Fibroblast of pulmonary artery (primary cell): Measurements from ENCODE around the gene CELF4.

ENCODE experiments used
- DNase-seq: peaks from one replicate; pipeline ENCODE4 v3.0.0-alpha.2; 2010; ENCODE audit warnings: low read depth
- H3K4me3 ChIP-seq: replicated peaks from 2 replicates; pipeline ENCODE4 v1.5.1; 2011; ENCODE audit warnings: low read depth, mild to moderate bottlenecking, control low read depth, low read length, moderate library complexity
- TF ChIP-seq, protein P1 (sequence below): IDR thresholded peaks from 2 replicates; pipeline ENCODE4 v1.5.1; 2011; ENCODE audit warnings: mild to moderate bottlenecking, control low read depth, low read length, inconsistent platforms; ENCODE audit errors: missing control alignments

The CELF4 gene

DNA sequence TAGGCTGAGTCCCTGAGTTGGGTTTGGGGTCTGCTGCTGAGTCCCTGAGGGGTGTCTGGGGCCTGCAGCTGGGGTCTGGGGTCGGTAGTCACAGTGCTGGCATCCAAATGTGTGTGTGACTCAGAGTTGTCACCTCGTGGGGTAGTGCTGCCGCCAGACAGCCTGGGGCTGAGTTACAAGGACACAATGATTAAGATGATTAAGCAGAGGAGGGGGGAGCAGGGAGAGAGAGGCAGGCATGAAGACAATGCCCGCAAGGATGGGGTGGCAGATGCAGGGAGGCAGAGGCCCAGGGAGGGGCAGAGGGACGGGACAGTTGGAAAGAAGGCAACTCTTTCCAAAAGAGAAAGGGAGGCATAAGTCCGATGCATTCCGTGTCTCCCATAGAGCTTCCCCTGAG lies 120.2 kb downstream of the CELF4 start:
- no peak for DNase-seq
- TF ChIP-seq, protein P1, sequence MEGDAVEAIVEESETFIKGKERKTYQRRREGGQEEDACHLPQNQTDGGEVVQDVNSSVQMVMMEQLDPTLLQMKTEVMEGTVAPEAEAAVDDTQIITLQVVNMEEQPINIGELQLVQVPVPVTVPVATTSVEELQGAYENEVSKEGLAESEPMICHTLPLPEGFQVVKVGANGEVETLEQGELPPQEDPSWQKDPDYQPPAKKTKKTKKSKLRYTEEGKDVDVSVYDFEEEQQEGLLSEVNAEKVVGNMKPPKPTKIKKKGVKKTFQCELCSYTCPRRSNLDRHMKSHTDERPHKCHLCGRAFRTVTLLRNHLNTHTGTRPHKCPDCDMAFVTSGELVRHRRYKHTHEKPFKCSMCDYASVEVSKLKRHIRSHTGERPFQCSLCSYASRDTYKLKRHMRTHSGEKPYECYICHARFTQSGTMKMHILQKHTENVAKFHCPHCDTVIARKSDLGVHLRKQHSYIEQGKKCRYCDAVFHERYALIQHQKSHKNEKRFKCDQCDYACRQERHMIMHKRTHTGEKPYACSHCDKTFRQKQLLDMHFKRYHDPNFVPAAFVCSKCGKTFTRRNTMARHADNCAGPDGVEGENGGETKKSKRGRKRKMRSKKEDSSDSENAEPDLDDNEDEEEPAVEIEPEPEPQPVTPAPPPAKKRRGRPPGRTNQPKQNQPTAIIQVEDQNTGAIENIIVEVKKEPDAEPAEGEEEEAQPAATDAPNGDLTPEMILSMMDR = no peak
- H3K4me3 ChIP-seq = no peak overlapping the region

DNA sequence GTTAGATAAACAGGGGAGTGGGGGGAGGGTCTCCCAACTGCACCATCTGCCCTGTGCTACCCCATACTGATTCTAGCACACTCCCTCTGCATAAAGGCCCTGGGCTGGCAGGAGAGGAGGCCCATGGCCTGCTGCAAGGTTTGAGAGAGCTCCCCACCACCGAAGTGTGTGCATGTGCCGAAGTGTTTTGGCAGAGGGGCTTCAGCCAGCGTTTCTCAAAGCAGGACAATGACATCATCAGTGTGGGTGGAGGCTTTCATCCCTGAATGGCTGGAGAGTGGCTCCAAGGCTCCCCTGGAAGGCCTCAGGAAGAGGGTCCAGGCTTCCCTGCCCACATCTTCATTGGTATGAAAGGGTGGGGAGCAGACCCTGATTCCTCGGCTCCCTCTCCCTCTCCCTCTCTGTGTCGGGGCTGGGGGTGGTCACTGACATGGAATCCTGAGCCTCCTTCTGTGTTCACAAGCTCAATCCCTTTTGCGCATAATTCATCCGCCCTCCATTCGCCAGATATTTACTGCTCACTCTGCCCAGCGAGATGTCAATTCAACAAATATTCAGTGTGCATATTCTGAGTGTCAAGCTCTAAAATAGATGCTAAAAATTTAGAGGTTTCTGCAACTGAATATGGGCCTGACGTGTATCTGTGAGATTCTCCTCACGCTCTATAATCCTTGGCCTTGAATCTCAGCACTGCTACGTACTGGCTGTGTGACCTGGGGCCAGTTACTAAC lies 122.1 kb downstream of the CELF4 start:
- TF ChIP-seq, protein P1 = no peak
- no peak overlapping the region for H3K4me3 ChIP-seq

DNA sequence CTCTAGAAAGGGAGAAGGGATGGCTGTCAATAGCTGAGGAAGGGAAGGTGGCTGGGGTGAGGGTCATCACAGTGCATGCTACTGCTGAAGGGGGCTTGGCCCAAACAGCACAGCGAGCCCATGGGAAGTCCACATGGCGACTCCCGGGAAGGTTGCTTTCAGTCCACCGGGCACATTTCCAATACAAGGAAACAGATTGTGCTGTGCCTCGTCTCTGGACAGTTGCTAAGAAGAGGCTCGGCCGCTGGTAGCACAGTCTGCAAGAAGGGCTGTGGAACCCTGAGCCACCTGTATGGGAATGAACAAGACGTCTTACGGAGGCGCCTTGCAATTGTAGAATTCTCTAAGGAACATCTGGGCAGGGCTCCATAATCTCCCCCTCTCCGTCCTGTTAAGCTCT lies 123.1 kb downstream of the CELF4 start:
- TF ChIP-seq, protein P1 = no peak
- no peak for DNase-seq
- H3K4me3 ChIP-seq = no peak overlapping the region

More for the DNA sequence above, 122.1 kb downstream of the CELF4 start:
- DNase-seq = no peak

DNA sequence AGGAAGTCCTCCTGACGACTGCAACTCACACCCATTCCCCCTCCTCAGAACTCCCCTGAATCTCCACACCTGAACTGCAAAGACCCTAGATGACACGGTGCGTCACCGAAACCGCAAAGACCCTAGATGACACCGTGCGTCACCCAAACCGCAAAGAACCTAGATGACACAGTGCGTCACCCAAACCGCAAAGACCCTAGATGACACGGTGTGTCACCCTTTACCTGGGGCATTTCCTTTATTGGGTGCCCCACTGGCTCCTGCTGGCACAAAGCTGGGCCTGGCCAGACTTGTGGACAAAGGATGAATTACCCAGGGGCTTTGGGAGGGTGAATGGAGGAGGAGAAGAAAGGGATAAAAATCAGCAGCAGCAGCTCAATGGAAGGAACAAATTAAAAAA lies 123.8 kb downstream of the CELF4 start:
- H3K4me3 ChIP-seq = no peak overlapping the region
- DNase-seq = no peak
- TF ChIP-seq, protein P1 = no peak

DNA sequence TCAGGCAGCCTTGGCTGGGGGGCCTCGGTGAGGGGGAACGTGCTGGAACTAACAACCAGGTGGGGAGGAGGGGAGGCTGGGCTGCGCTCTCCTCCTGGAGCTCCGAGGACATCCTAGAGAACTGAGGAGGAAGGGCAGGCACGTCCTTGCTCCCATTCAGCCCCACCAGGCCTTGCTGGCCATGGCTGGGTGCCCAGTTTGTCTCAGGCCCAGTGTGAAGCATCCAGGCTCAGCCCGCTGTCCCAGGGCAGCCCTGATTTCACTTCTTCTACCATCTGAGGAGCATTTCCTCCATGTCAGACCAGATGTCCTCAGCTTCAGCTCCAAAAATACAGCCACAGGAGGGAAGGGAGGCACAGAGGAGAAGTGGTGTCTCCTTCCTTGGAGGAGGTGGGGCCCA lies 125.4 kb downstream of the CELF4 start:
- DNase-seq = no peak
- H3K4me3 ChIP-seq = no peak overlapping the region
- TF ChIP-seq, protein P1 = no peak

DNA sequence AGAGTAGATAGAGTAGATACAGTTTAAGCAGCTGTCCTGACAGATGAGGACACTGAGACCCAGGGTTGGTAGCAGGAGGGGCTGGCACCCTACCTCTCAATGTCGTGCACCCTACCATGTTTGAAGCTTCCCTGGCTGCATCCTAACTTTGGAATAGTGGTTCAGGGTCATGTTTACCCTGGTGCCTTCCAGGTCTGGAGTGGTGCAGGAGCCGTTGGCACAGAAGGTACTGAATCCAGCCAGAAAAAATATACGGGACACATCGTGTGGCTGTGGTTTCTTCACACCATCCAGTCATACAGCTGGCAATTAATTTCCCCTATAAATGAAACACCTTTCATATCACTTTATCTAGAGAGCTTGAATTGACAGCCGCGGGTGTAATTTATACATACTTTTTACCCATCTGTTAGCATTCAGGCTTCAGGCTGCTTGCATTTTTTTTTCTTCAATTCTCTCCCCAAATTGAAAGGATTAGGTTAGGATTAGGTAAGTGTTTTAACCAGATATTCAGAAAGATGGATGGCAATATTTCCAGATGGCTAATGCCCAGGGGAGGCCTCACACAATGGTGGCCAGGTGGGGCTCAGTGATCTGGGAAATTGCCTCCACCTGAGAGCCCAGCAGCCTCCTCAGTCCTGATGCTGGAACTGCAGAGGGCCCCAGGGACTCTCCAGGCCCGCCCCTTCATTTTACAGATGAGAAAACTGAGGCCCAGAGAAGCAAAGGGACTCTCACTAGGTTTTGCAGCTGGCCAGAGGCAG lies 127.0 kb downstream of the CELF4 start:
- H3K4me3 ChIP-seq = no peak overlapping the region
- DNase-seq = no peak
- TF ChIP-seq, protein P1 = no peak
